Gastroesophageal sphincter (tissue), 4 donors: Measurements from ENCODE around the gene PLCG2. TPM values are rescaled to one million over a fixed set of nuclear protein-coding genes. Genes with fewer than 3 reads are reported as not detected.

ENCODE experiments used
- ATAC-seq: fragments of 150-250 bp; one replicate; pipeline ENCODE4 v1.9.1; 2016; ENCODE audit warnings: mild to moderate bottlenecking, moderate library complexity
- H3K27ac ChIP-seq, 4 donors: fragments of 200-600 bp; sonication (generic) in 3 of 4; 1 replicate in 3 of 4; 2 replicates in 1 of 4; pipeline ENCODE4 v1.5.1; 2016 to 2019
- H3K27me3 ChIP-seq: fragments of 200-600 bp; sonication (generic); one replicate; pipeline ENCODE4 v1.5.1; 2019
- H3K36me3 ChIP-seq, 2 donors: fragments of 200-600 bp; sonication (generic); one replicate each; pipeline ENCODE4 v1.5.1; 2019; ENCODE audit warnings: control low read depth in 1 of 2
- H3K4me1 ChIP-seq, 3 donors: fragments of 200-600 bp; sonication (generic); 1 replicate in 2 of 3; 2 replicates in 1 of 3; pipeline ENCODE4 v1.5.1; 2016 to 2019; ENCODE audit warnings: control low read depth in 2 of 3
- H3K4me3 ChIP-seq, 2 donors: fragments of 200-600 bp; sonication (generic); one replicate each; pipeline ENCODE4 v1.5.1; 2019; ENCODE audit warnings: mild to moderate bottlenecking in 1 of 2, moderate library complexity in 1 of 2
- H3K9me3 ChIP-seq, 3 donors: fragments of 200-600 bp; sonication (generic); one replicate each; pipeline ENCODE4 v1.5.1; 2017 to 2019; ENCODE audit warnings: control low read depth in 2 of 3
- EP300 ChIP-seq: sonication (generic); formaldehyde crosslinking; IDR thresholded peaks from one replicate; pipeline ENCODE4 v1.6.1; 2017; ENCODE audit warnings: antibody characterized with exemption, mild to moderate bottlenecking
- POLR2A ChIP-seq, 2 donors: fragments of 450-650 bp; IDR thresholded peaks; one replicate each; pipeline ENCODE4 v1.6.1; 2017; ENCODE audit warnings: antibody characterized with exemption in 2 of 2, mild to moderate bottlenecking in 2 of 2, moderate library complexity in 1 of 2
- POLR2AphosphoS5 ChIP-seq: sonication (generic); formaldehyde crosslinking; IDR thresholded peaks from one replicate; pipeline ENCODE4 v1.6.1; 2017; ENCODE audit warnings: antibody characterized with exemption
- WGBS, 2 donors: methylation state at CpG; one replicate each; pipeline ENCODE4 v1.1.5; 2018; ENCODE audit warnings: low coverage in 1 of 2; 5-methylcytosine and 5-hydroxymethylcytosine counted together
- total RNA-seq, 4 donors: library from RNA; depleted of rRNA; stranded (reverse); fragments of >200 nt; gene quantifications; one replicate each; pipeline ENCODE4 v1.1.0, GENCODE V29; 2016
- TF ChIP-seq, protein P1 (sequence below), 4 experiments: fragments of 200-600 bp in 2 of 4; fragments of 450-650 bp in 2 of 4; sonication (generic) in 1 of 4; IDR thresholded peaks; one replicate each; pipeline ENCODE4 v1.5.1; 2017 to 2019; ENCODE audit warnings: antibody characterized with exemption in 4 of 4, mild to moderate bottlenecking in 2 of 4, moderate library complexity in 2 of 4

Gene PLCG2
- total RNA-seq, 4 donors from 2014 or later = 6.2 to 11.4 (median 8.1) TPM

- peak; percentile 83 for ATAC-seq
- 6 to 66% methylated on average over 7 to 10 of the region's 33 CpGs for WGBS, 2 donors
Observed at GRCh38 chr16:81745704-81746558, 33.2 kb upstream of the PLCG2 start.

GRCh38 chr16:81746566-81746965, 32.5 kb upstream of the PLCG2 start:
- Histone ChIP-seq H3K27ac (no peak overlapping the region), H3K4me3 (peak overlapping the region; percentile 16 to 45), H3K36me3 (no peaks in the 10 kb centered on the region), H3K27me3 (no peaks in the 10 kb centered on the region), H3K9me3 (no peaks in the 10 kb centered on the region), H3K4me1 (peaks cover 0 to 24% (median 7%) of the 10 kb centered on the region in 3 donors)
- no peak for TF ChIP-seq EP300
- no peak for TF ChIP-seq POLR2A (IDR thresholded peaks at IDR 0.05)
- TF ChIP-seq POLR2AphosphoS5 = no peak
- TF ChIP-seq, protein P1, sequence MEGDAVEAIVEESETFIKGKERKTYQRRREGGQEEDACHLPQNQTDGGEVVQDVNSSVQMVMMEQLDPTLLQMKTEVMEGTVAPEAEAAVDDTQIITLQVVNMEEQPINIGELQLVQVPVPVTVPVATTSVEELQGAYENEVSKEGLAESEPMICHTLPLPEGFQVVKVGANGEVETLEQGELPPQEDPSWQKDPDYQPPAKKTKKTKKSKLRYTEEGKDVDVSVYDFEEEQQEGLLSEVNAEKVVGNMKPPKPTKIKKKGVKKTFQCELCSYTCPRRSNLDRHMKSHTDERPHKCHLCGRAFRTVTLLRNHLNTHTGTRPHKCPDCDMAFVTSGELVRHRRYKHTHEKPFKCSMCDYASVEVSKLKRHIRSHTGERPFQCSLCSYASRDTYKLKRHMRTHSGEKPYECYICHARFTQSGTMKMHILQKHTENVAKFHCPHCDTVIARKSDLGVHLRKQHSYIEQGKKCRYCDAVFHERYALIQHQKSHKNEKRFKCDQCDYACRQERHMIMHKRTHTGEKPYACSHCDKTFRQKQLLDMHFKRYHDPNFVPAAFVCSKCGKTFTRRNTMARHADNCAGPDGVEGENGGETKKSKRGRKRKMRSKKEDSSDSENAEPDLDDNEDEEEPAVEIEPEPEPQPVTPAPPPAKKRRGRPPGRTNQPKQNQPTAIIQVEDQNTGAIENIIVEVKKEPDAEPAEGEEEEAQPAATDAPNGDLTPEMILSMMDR (IDR thresholded peaks at IDR 0.05) = no peak
- 40 to 67% methylated on average over 2 to 4 of the region's 5 CpGs for WGBS, 2 donors
- ATAC-seq = no peak

More at GRCh38 chr16:81745704-81746558, 33.2 kb upstream of the PLCG2 start:
- Histone ChIP-seq H3K4me1 (peaks cover 0 to 24% (median 7%) of the 10 kb centered on the region in 3 donors), H3K27ac (peak overlapping the region in 2 of 4 donors; percentile 42 to 60), H3K9me3 (no peaks in the 10 kb centered on the region), H3K27me3 (no peaks in the 10 kb centered on the region), H3K36me3 (no peaks in the 10 kb centered on the region), H3K4me3 (peak overlapping the region; percentile 16 to 45)
- TF ChIP-seq EP300 (no peak), POLR2A (IDR thresholded peaks at IDR 0.05) (no peak)
- TF ChIP-seq, protein P1 (IDR thresholded peaks at IDR 0.05) = peak in 1 of 4 experiments; percentile 24

DNA sequence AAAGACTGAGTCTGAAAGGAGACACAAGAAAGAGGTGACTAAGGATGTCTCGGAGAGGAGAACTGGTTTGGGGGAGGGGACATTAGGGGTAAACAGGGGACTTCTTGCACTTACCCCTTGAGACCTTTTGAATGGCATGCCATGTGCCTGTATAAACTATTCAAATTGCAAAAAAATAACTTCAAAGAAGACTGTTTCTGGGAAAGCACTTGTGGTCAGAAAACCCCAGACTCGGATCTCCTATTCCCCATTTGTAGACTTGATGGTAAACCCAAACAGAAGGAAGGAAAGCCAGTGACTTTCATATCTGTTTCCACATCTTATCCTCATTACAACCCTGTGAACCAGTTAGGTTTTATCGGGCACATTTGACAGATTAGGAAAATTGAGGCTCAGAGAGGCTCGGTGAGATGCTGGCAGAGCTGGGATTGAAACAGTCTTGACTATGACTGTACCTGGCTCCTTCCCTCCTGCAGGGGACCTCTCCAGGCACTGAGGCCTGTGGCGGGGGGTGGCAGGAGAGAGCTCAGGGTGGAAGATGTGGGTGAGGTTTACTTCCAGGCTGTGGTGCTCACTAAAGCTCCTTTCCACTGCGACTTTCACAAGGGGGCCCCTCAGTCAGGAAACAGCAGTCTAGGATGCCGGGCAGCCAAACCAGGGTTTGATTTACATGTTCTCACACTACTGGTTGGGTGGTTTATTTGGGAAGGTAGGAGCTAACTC, 30.5 kb upstream of the PLCG2 start:
- no peaks in the 10 kb centered on the region for H3K27me3 ChIP-seq
- H3K9me3 ChIP-seq = no peaks in the 10 kb centered on the region
- no peak for ATAC-seq
- H3K27ac ChIP-seq = no peak overlapping the region
- 70 to 100% methylated on average over 1 to 5 of the region's 7 CpGs for WGBS, 2 donors
- no peak for TF ChIP-seq POLR2A (IDR thresholded peaks at IDR 0.05)
- TF ChIP-seq, protein P1 (IDR thresholded peaks at IDR 0.05) = no peak
- TF ChIP-seq POLR2AphosphoS5 = no peak
- TF ChIP-seq EP300 = no peak
- peaks cover 0 to 34% (median 7%) of the 10 kb centered on the region in 3 donors for H3K4me1 ChIP-seq
- H3K4me3 ChIP-seq = no peak overlapping the region
- H3K36me3 ChIP-seq = no peaks in the 10 kb centered on the region

GRCh38 chr16:81752225-81752875, 26.7 kb upstream of the PLCG2 start:
- Histone ChIP-seq H3K4me1 (peaks cover 0 to 29% (median 0%) of the 10 kb centered on the region in 3 donors), H3K27me3 (no peaks in the 10 kb centered on the region), H3K9me3 (no peaks in the 10 kb centered on the region), H3K27ac (peak overlapping the region in 3 of 4 donors; percentile 39 to 68 (median 56)), H3K36me3 (no peaks in the 10 kb centered on the region), H3K4me3 (no peak overlapping the region)
- 92% methylated on average over 2 of the region's 13 CpGs; no CpG with 5 or more reads in 1 of the 2 donors for WGBS, 2 donors
- ATAC-seq = peak; percentile 74
- TF ChIP-seq POLR2AphosphoS5 = no peak
- TF ChIP-seq POLR2A (IDR thresholded peaks at IDR 0.05) = no peak
- TF ChIP-seq, protein P1 (IDR thresholded peaks at IDR 0.05) = no peak
- no peak for TF ChIP-seq EP300
